ENCODE measurements around the gene CBARP.

Gene CBARP

DNA sequence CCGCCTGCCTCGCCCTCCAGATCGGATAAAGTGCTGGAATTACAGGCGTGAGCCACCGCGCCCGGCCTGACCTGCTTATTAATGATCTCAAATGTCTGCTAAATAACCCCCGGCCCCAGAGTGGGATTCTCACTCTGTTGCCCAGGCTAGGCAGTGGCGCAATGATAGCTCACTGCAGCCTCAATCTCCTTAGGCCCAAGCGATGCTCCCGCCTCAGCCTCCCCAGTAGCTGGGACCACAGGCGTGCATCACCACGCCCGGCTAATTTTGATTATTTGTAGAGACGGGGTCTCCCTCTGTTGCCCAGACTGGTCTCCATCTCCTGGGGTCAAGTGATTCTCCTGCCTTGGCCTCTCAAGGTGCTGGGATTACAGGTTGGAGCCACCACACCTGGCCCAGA, 3.1 kb upstream of the CBARP start:
- DNase-seq (ENCODE audit: low read depth in 2 of 2, low spot score in 1 of 2) = no peak

DNA sequence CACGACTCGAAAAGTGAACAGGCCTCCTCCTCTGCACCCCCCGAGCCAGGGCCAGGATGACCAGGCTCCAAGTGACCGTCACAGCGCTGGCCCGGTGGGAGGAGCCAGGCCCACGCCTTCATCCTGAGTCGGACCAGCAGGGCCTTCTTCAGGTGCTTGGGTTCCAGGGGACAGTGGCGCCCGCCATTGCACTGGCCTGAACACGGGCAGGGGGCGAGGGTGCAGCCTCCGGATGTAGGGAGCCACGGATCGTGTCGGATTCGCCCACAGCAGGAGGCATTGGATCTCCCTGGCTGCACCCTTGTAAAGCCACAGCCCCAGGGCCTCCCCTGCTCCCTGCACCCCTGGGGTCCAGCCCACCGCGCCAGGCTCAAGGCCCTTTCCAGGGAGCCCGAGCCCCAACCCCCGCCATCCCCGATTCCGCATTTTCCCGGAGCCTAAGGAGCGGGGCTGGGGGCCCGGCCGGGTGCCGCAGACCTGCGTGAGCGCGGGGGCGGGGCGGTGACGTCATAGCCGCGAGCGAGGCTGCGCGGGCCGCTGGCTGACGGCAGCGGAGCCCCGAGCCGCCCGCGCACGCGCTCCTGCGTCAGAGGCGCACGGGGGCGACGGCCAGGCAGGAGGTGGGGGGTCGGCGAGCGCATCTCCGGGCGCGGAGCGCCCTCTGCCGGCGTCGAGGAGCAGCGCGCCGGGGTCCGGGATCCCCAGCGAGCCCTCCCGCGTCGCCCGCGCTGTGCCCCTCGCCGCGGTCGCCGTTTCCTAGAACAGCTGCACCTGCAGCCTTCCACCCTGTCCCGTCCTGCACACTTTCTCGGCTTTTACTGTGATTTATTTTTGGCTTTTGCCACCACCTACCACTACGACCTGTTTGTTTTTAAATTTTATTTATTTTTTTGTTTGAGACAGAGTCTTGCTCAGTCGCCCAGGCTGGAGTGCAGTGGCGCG, 2.3 kb upstream of the CBARP start:
- peak; percentile 79 to 82 for DNase-seq (ENCODE audit: low read depth in 2 of 2, low spot score in 1 of 2)

DNA sequence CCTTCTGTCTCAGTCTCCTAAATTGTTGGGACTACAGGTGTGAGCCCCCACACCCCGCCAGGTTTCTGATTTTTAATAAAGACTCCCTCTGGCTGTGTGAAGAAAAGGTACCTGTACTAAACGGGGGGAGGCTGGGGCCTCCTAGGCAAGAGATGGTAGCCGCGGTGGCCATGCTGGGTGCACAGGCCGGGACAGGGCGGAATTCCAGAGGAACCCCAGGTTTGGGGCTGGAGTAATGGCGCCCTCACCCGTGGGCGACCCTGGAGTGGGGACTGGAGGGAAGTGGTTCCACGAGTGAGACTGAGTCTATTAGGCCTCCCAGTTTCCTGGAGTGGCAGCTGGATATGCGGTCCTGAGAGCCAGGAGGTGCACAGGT, 1.6 kb upstream of the CBARP start:
- DNase-seq (ENCODE audit: low read depth in 2 of 2, low spot score in 1 of 2) = no peak

DNA sequence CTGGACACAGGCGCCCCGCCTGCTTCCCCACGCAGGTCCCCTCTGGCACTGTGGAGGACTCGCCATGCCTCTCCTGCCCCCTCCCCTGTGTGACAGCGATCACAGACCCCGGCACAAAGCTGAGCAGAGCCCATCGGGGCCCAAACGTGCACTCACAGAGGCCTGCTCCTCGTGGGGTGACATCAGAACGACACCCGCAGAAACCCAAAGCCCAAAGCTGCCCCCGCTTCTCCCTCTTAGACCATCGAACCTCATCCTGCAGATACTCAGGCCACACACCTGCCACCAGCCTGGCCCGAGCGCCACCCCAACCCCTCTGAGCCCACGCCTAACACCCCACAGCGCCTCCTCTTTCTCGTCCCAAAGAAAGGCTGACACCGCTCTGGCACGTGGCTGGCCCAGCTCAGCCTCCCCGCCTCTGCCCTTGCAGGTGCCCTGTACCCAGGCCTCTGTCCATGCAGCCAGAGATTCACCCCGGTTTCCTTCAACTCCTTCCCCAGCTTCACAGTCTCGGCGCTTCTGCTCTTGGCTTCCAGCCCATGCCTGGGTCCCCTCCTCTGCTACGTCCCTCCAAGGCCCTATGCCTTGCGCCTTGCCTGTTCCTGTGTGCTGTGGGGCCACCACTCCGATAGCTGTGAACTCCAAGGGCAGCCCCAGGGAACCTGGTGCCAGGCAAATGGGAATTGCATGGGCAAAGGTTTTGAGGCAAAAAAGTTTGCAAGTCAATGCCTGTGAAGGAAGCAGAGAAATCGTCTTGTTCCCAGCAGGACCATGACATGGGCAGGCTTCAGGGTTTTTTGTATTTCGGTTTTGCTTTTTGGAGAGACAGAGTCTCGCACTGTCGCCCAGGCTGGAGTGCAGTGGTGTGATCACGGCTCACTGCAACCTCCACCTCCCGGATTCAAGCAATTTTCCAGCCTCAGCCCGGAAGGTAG, 831 bp upstream of the CBARP start:
- DNase-seq (ENCODE audit: low read depth in 2 of 2, low spot score in 1 of 2) = no peak

DNA sequence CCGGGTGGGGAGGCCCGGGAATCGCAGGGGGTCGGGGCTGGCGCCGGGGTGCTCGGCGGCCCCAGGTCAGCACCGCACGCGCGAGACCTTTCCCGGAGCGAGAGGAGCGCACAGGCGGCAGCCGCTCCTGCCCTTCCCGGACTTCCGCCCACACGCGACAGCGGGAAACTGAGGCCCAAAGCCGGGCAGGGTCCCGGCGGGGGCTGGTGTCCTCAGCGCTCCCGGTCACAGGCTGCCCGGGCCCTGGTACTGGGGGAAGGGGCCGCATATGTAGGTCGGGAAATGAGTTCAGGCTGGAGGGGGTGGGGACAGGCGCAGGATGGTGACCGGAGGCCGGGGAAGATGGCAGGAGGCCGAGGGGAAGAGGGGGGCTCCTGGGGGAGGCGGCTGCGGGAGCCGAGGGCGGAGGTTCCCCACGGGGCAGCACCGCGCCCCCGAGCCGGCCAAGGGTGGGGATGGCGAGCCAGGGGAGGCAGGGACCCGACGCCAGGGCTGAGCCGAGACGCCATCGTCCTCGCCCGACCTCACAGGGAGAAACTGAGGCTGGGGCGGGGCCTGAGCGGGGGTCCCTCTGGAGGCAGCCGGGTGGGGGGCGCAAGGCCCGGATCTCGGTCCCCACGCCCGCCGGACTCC, 662 bp downstream of the CBARP start:
- DNase-seq (ENCODE audit: low read depth in 2 of 2, low spot score in 1 of 2) = no peak

DNA sequence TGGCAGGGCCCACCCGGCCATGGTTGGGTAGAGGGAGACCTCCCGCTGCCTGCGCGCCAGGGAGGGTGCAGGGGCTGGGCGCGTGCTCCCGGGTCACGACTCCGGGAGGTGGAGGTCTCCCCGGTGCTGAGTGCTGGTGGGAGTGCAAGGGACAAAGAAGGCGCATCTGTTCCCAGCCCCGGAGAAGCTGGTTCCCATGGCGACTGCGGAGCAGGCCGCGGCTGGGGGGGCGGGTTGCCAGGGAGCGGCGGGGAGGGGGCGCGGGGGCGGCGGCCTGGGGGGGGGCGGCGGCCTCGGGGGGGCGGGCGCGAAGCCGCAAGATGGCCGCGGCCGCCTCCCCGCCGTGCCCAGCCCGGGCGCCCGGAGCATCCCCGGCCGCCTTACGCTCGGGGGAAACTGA, 1.2 kb downstream of the CBARP start:
- no peak for DNase-seq (ENCODE audit: low read depth in 2 of 2, low spot score in 1 of 2)

DNA sequence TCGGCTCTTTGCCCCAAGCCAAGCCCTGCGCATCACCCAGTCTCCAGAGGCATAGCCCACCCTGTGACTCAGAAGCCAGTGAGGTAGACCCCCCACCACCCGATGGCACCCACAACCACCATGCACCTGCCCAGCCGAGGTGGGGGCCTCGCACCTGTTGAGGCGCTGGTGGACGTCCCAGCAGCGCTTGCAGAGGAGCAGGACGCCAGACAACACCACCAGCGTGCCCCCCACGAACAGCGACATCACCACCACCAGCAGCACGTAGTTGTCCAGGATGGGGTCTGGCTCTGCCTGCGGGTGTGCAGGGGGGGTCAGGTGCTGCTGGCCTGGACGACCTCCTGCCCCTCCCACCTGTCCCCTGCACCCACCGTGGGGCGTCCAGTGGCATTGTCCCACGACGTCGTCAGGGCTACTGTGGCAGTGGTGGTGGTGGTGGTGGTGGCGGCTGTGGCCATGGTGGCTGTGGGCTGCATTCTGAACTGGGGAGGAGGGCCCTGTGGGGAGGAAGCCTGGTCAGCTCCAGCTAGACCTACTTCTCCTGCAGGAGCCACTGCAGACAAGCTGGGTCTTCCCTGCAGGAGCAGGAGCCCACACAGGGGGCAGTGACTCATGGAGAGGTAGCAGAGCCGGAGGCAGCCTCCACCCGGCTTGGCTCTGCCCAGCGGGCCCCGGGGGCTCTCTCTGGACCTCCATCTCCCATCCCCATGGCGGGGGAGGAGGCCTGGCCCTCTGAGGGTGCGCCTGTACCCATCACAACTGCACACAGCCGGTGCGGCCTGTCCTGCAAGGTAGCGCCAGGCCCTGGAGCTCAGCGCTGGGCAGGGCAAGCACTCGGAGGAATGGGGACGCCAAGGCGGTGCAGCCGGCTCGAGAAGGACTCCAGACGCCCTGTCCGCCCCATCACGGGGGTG, 1.9 kb downstream of the CBARP start:
- DNase-seq (ENCODE audit: low read depth in 2 of 2, low spot score in 1 of 2) = no peak

DNA sequence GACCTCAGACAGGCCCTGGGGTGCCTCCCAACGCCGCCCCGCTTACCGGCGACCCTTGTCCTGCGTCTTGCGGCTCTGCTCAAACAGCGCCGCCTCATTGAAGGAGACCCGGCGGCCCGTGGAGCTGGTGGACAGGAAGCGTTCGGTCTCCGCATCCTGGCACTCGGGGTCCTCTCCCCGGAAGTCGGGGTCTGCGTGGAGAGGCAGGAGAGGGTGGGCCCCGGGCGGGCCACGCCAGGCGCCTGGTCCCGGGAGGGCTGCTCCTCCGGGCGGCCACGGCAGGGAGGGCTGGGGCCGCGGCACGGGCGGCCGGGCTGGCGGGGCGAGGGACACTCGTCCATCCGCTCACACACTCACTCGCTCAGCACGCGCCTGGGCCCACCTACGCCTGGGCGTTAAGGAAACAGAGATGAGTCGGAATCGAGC, 2.8 kb downstream of the CBARP start:
- no peak for DNase-seq (ENCODE audit: low read depth in 2 of 2, low spot score in 1 of 2)

DNA sequence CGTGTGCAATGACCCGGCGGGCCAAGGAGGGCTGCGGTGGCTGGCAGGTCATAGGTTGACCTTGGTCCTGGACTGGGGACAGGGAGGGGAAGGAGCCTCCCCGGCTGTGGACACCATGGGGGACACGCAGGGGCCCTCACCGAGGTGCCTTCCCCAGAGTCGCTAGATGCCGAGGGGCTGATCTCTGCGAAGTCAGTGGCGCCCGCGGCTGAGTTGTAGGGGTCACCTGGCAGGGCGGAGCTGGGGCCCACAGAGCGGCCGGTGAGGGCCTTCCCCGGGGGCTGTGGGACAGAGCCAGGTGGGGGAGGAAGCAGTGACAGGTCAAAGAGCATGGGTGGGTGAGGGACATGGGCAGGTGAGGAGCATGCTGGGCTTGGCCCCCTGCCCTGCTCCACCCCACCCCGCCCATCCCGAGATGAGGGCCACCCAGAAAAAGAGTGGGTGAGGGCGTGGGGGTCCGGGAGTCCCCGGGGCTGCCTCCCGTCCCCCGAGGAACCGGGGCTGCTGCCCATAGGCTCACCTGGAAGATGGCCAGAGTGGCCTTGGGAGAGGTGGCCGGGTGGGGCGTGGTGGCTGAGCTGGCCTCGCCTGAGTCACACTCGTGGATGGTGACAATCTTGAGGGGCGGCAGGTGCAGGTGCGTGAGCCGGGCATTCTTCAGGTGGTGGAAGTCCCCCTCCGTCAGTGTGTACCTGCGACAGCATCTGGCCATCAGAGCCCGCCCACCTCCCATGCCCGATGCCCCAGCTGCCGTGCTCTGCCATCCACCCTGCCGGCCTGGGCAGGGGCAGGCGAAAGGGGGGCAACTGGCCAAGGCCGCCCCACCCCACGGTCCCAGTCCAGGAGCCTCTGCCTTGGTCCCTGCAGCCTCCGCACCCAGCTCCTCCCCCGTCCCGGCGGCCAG, 3.5 kb downstream of the CBARP start:
- no peak for DNase-seq (ENCODE audit: low read depth in 2 of 2, low spot score in 1 of 2)

DNA sequence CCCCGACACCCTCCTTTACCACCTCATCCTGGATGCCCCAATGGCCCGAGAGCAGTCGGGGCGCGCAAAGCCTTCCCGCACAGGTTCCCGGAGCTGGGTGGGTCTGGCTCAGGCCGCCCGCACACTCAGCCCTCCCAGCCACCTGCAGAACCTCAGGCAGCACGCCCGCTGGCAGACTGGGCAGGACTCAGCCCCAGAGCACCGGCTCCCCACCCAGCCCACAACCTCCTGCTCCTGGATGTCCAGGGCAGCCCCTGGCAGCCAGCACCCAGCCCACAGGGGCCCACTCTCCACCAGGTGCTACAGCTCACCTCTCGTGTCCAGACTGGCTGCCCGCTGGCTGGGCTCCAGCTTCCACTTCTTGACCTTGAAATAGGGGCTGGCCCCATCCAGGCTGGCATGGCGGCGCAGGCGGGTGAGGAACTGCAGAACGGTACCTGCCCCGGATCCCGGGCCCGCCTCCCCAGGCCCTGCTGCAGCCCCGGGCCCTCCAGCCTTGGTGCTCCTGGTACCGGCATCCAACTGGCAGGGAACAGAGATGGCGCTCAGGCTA, 4.6 kb downstream of the CBARP start:
- no peak for DNase-seq (ENCODE audit: low read depth in 2 of 2, low spot score in 1 of 2)

DNA sequence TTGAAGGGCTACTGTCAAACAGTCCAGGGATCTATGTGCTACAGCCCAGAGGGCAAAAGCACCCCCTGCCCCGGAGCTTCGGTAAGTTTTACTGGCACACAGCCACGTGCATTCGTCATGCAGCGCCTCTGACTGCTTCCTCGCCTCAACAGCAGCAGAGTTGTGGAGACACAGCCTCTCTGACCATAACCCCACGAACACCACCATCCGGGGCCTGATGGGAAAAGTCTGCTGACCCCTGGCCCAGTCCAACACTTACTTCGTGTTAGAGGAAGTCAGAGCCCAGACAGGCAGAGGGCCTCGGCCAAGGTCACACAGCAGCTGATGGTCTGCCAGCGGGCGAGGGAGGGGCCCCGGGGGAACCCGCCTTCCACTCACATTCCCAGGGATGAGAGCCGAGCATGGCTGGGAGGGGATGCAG, 5.1 kb downstream of the CBARP start:
- DNase-seq (ENCODE audit: low read depth in 2 of 2, low spot score in 1 of 2) = no peak

DNA sequence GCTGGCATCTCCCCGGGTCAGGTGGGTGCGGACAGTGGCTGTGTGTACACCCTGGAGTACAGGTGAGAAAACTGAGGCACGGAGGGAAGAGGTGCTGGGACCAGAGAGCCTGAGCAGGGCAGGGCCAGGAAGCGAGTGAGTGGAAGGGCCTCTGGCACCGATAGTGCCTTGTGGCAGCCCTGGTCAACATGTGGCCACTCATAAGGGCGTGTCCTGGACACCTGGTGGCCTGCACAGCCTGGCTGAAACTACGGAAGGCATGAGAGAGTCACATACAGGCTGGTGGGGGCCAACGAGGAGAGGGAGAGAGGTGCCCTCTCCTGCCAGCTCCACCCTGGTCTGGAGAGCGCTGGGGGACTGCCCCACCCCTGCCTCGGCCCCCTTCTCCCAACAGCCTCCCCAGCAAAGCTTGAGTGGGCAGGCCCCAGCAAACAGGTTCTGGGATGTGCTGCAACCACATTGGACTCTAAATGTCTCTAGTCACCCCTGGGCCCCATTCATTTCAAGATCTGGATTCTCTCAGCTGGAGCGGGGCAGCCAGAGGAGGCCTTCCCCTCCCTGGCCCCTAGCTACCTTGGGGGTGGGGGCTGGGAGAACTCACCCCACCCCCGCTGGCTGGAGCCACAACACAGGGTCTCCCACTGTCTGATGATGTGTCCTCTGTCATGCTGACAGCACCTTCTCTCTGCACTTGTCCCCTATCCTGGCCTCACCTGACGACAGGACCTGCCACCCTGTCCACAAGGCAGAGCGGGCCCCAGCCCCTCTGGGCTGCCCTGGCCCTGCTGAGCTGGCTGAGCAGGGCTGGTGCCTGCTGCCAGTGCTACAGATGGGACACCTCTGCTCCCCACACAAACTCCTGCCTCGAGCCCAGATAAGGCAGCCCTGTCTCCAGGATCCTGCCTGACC, 5.8 kb downstream of the CBARP start:
- DNase-seq (ENCODE audit: low read depth in 2 of 2, low spot score in 1 of 2) = no peak

DNA sequence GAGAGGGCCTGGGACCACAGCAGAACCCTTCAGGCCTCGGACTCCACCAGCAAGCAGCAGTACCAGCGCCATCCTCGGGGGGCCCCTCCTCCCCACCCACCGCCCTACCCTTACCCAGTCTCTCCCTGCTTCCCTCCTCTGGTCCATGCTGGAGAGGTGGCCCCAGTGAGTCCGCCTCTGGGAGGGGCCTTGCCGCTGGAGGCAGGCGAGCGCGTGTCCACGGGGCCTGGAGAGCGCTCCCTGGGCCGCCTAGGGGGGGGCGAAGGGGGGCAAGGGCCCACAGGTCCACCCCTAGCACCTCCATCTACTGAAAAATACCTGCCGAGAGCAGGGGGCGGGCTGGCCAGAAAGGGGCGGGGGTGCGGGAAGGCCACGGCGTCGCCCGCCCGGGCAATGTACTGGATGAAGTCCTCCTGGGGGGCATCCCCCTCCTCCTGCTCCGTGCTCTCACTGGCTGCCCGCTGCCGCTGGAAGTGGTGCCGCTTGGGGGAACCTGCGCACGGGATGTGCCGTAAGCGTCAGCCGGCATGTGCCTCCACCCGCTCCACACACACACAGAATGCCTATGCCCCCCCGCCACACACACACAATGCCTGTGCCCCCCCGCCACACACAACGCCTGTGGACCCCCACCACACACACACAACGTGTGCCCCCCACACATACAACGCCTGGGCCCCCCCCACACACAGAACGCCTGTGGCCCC, 6.9 kb downstream of the CBARP start:
- no peak for DNase-seq (ENCODE audit: low read depth in 2 of 2, low spot score in 1 of 2)

DNA sequence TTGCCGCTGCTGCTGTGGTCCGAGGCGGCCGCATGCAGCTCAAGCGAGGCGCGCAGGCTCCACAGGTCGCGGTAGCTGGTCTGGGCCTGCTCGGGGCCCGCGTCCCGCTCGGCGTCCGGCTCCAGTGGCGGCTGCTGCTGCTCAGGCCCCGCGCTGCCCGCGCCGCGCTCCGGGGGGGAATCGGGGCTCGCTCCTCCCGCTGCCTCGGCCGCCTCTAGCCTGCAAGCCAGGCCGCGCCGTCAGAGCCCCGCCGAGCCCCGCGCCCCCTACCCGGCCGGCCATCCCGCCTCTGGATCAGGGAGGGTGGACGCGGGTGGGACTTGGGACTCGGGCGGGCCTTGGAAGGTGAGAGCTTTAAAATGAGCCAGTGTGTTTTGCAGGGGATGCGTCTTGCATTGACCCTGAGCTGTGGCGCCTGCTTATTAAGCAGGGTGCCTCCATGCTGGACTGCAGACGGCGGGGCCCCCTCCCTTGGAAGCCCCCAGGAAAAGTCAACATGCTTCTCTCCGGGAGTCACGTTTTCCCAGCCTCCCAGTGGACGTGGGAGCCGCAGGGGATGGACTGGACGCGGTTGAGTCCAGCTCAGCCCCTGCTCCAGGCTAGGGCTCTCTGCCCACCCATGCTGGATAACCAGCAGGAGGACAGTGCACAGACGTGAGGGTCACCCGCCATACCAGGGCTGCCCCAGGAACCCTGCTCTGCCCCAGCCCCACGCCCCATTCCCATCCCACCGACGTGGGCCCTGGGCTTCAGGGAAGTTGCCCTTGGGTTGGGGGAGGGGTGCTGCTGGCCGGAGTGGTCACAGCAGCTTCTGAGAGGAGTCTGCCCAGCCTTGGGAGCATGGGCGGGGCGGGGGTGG, 7.7 kb downstream of the CBARP start:
- no peak for DNase-seq (ENCODE audit: low read depth in 2 of 2, low spot score in 1 of 2)

DNA sequence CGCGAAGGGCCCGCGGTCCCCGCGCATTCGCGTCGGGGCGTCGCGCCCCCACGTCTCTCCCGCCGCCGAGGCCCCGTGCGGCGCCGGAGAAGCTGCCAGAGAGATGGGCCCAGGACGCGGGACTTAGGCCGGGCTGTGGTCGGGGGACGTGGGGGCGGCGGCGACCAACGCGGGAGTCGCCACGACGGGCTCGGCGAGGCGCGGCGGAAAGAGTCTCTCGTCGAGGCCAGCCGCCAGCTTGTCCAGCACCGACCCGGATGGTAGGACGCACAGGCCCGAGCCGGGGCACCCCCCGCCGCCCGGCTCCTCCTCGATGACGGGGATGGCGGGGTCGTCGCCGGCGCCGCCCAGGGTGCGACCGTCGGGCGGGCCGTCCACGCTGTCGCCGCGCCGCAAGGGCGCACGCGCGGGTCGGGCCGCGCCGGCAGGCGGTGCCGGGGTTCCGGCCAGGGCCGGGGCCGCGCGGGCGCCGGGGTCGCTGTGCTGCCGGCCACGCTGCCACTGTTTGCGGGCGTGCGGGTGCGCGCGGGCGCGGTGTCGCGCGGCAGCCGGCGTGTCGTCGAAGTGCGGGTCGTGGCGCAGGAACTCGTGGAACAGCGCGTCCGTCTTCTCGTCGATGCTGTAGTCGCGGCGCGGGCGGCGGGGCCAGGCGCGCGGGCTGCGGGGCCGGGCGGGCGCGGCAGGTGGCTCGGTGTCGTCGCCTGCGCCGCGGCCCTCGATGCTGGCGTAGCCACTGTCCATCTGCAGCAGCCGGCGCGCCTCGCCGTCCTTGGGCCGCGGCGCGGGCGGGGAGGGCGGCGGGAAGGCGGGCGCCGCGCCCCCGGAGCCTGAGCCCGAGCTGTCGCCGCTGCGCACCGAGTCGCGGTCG, 8.5 kb downstream of the CBARP start:
- no peak for DNase-seq (ENCODE audit: low read depth in 2 of 2, low spot score in 1 of 2)
